Measurements from ENCODE around the gene EFR3B.

GRCh38 chr2:25125189-25125588, 83.3 kb downstream of the EFR3B start:
- no peak for TF ChIP-seq CTCF (IDR thresholded peaks at IDR 0.05; ENCODE audit: low read depth, low read length, poor library complexity, severe bottlenecking)
- TF ChIP-seq EZH2phosphoT487 (IDR thresholded peaks at IDR 0.05; ENCODE audit: borderline replicate concordance, low read length), result no peak
